DOHH2 (cell line): ENCODE results near the gene CBARP.

Experiments used
- EZH2phosphoT487 ChIP-seq: fragments of 200-600 bp; sonication (generic); IDR thresholded peaks from 2 replicates; pipeline ENCODE4 v1.6.1; 2017; ENCODE audit warnings: borderline replicate concordance, mild to moderate bottlenecking, antibody characterized with exemption, low read length, moderate library complexity, mixed read lengths
- TF ChIP-seq, protein P1 (sequence below): fragments of 200-600 bp; sonication (generic); IDR thresholded peaks from one replicate; pipeline ENCODE4 v1.5.1; 2014; ENCODE audit warnings: antibody characterized with exemption, mild to moderate bottlenecking, low read depth, low read length; ENCODE audit not compliant: poor library complexity, severe bottlenecking

DNA sequence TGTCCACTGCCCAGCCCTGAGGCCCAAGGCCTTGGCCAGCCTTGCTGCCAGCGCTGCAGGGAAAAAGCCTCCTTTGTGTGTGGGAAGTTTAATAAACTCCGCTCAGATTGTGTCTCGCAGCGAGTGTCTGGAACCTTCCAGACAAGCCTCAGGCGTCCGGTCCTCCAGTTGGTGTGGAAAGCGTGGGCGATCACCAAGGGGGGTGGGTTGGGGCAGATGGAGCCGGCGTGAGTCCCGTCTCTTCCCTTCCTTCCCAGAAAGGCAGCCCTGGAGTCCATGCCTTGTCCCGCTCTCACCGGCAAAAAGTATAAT, 27.6 kb downstream of the CBARP start:
- no peak for TF ChIP-seq EZH2phosphoT487
- TF ChIP-seq, protein P1, sequence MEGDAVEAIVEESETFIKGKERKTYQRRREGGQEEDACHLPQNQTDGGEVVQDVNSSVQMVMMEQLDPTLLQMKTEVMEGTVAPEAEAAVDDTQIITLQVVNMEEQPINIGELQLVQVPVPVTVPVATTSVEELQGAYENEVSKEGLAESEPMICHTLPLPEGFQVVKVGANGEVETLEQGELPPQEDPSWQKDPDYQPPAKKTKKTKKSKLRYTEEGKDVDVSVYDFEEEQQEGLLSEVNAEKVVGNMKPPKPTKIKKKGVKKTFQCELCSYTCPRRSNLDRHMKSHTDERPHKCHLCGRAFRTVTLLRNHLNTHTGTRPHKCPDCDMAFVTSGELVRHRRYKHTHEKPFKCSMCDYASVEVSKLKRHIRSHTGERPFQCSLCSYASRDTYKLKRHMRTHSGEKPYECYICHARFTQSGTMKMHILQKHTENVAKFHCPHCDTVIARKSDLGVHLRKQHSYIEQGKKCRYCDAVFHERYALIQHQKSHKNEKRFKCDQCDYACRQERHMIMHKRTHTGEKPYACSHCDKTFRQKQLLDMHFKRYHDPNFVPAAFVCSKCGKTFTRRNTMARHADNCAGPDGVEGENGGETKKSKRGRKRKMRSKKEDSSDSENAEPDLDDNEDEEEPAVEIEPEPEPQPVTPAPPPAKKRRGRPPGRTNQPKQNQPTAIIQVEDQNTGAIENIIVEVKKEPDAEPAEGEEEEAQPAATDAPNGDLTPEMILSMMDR = no peak
